GM23338 (cell line): ENCODE measurements around the gene CTNNAL1. TPM values are rescaled to one million over a fixed set of nuclear protein-coding genes. Genes with fewer than 3 reads are reported as not detected.
"Not testable (repeated sequence)": the region's sequence is repeated elsewhere in the genome, so short reads cannot be mapped to it uniquely, and the experiment has no call there.

Experiments
- ATAC-seq: fragments of 200-7000 bp; cut with Tn5 transposase; 3 replicates; pipeline ENCODE4 v1.9.1; 2020
- DNase-seq: peaks from one replicate; pipeline ENCODE4 v3.0.0-alpha.2; 2015; ENCODE audit warnings: low spot score
- H2AFZ ChIP-seq: fragments of 200-600 bp; sonication (generic); 2 replicates; pipeline ENCODE4 v1.8.0; 2016; ENCODE audit warnings: antibody characterized with exemption, mild to moderate bottlenecking, moderate library complexity
- H3F3A ChIP-seq: fragments of 200-600 bp; sonication (generic); replicated peaks from 2 replicates; pipeline ENCODE4 v1.8.0; 2017; ENCODE audit warnings: antibody characterized with exemption, mixed run types, low read depth
- H3K27ac ChIP-seq: fragments of 200-600 bp; sonication (generic); 2 replicates; pipeline ENCODE4 v1.6.1; 2016; ENCODE audit warnings: low read depth
- H3K27me3 ChIP-seq: fragments of 200-600 bp; sonication (generic); 2 replicates; pipeline ENCODE4 v1.8.0; 2016; ENCODE audit warnings: mild to moderate bottlenecking, mixed run types, moderate library complexity; ENCODE audit not compliant: insufficient read depth
- H3K36me3 ChIP-seq: fragments of 200-600 bp; sonication (generic); 2 replicates; pipeline ENCODE4 v1.8.0; 2016; ENCODE audit warnings: mild to moderate bottlenecking; ENCODE audit not compliant: insufficient read depth
- H3K4me1 ChIP-seq: fragments of 200-600 bp; sonication (generic); 2 replicates; pipeline ENCODE4 v1.8.0; 2016; ENCODE audit warnings: mild to moderate bottlenecking, moderate library complexity; ENCODE audit not compliant: insufficient read depth
- H3K4me2 ChIP-seq: fragments of 200-600 bp; sonication (generic); 2 replicates; pipeline ENCODE4 v1.7.1; 2017; ENCODE audit warnings: mixed run types
- H3K4me3 ChIP-seq: fragments of 200-600 bp; sonication (generic); 2 replicates; pipeline ENCODE4 v1.6.1; 2016; ENCODE audit warnings: mixed run types
- H3K79me2 ChIP-seq: fragments of 200-600 bp; sonication (generic); replicated peaks from 2 replicates; pipeline ENCODE4 v1.8.0; 2017; ENCODE audit warnings: mild to moderate bottlenecking; ENCODE audit not compliant: insufficient read depth
- H3K9me2 ChIP-seq: fragments of 200-600 bp; sonication (generic); 2 replicates; pipeline ENCODE4 v1.8.0; 2017; ENCODE audit not compliant: insufficient read depth
- H4K20me1 ChIP-seq: fragments of 200-600 bp; sonication (generic); replicated peaks from 2 replicates; pipeline ENCODE4 v1.8.0; 2017; ENCODE audit warnings: mild to moderate bottlenecking; ENCODE audit not compliant: insufficient read depth
- H3K27ac Mint-ChIP-seq: 2 replicates; pipeline ENCODE4 v1.8.0; 2020; ENCODE audit warnings: inconsistent platforms, mild to moderate bottlenecking, moderate library complexity, mixed read lengths
- H3K27me3 Mint-ChIP-seq: 3 replicates; pipeline ENCODE4 v1.8.0; 2022; ENCODE audit warnings: low read depth, mild to moderate bottlenecking, moderate library complexity, mixed read lengths, inconsistent platforms; ENCODE audit not compliant: insufficient read depth, poor library complexity
- H3K36me3 Mint-ChIP-seq: 3 replicates; pipeline ENCODE4 v1.8.0; 2021; ENCODE audit warnings: low read depth, mild to moderate bottlenecking, inconsistent platforms, moderate library complexity, mixed read lengths
- H3K4me1 Mint-ChIP-seq: 3 replicates; pipeline ENCODE4 v1.8.0; 2020; ENCODE audit warnings: mild to moderate bottlenecking, inconsistent platforms, mixed read lengths
- H3K4me3 Mint-ChIP-seq: 3 replicates; pipeline ENCODE4 v1.8.0; 2021; ENCODE audit warnings: moderate library complexity, mild to moderate bottlenecking, inconsistent platforms, mixed read lengths
- H3K9me3 Mint-ChIP-seq: 3 replicates; pipeline ENCODE4 v1.8.0; 2020; ENCODE audit warnings: moderate library complexity, mild to moderate bottlenecking, inconsistent platforms, mixed read lengths
- EZH2phosphoT487 ChIP-seq: fragments of 200-600 bp; sonication (generic); IDR thresholded peaks from one replicate; pipeline ENCODE4 v1.8.1; 2018; ENCODE audit warnings: antibody characterized with exemption; ENCODE audit not compliant: unreplicated experiment
- NANOG ChIP-seq: IDR thresholded peaks from 2 replicates; pipeline ENCODE4 v1.6.1; 2016; ENCODE audit warnings: antibody characterized with exemption, borderline replicate concordance
- POLR2AphosphoS5 ChIP-seq: IDR thresholded peaks from 2 replicates; pipeline ENCODE4 v1.6.1; 2016; ENCODE audit warnings: antibody characterized with exemption, low read depth
- ZNF331 ChIP-seq: fragments of 250-450 bp; sonication (Bioruptor Pico); IDR thresholded peaks from 2 replicates; pipeline ENCODE4 v1.5.0; 2020; ENCODE audit warnings: low read depth, mild to moderate bottlenecking, moderate library complexity
- polyA plus RNA-seq: library from polyadenylated mRNA; unstranded; fragments of >200 nt; fragmentation: Nextera tagmentation; extraction: Ambion mirVana; gene quantifications from 2 replicates; pipeline ENCODE4 v1.2.1, GENCODE V29; 2016
- total RNA-seq: library from RNA; depleted of rRNA; stranded (reverse); fragments of >200 nt; shearing (Covaris generic); gene quantifications from 2 replicates; pipeline ENCODE4 v1.2.3, GENCODE V29; 2014
- TF ChIP-seq, protein P1 (sequence below): fragments of 250-450 bp; sonication (Bioruptor Pico); IDR thresholded peaks from 2 replicates; pipeline ENCODE4 v1.5.0; 2020; ENCODE audit warnings: mild to moderate bottlenecking, moderate library complexity
- TF ChIP-seq, protein P2 (sequence below): IDR thresholded peaks from 2 replicates; pipeline ENCODE4 v1.6.1; 2016; ENCODE audit warnings: antibody characterized with exemption

Gene CTNNAL1
- total and polyA plus RNA-seq, 2 experiments from 2014 or later, result 63.0 to 211 TPM

DNA sequence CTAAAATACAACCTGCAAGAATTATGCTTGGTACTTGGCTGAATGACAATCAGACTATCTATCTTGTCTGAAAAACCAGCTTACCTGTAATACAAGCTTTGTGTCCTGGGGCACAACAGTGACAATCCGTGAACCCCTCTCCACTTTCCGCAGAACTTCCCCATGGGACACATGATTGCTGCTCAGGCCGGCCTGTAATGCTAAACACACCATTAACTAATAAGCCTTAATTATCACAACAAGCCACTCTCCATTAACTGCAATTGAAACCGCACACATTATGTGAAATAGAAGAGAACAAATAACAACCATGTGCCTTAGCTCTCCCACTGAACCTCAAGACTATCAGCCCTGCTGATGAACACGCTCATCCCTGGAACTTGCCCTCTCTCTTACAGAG is 113.1 kb downstream of the CTNNAL1 start (continued):
- TF ChIP-seq, protein P1, sequence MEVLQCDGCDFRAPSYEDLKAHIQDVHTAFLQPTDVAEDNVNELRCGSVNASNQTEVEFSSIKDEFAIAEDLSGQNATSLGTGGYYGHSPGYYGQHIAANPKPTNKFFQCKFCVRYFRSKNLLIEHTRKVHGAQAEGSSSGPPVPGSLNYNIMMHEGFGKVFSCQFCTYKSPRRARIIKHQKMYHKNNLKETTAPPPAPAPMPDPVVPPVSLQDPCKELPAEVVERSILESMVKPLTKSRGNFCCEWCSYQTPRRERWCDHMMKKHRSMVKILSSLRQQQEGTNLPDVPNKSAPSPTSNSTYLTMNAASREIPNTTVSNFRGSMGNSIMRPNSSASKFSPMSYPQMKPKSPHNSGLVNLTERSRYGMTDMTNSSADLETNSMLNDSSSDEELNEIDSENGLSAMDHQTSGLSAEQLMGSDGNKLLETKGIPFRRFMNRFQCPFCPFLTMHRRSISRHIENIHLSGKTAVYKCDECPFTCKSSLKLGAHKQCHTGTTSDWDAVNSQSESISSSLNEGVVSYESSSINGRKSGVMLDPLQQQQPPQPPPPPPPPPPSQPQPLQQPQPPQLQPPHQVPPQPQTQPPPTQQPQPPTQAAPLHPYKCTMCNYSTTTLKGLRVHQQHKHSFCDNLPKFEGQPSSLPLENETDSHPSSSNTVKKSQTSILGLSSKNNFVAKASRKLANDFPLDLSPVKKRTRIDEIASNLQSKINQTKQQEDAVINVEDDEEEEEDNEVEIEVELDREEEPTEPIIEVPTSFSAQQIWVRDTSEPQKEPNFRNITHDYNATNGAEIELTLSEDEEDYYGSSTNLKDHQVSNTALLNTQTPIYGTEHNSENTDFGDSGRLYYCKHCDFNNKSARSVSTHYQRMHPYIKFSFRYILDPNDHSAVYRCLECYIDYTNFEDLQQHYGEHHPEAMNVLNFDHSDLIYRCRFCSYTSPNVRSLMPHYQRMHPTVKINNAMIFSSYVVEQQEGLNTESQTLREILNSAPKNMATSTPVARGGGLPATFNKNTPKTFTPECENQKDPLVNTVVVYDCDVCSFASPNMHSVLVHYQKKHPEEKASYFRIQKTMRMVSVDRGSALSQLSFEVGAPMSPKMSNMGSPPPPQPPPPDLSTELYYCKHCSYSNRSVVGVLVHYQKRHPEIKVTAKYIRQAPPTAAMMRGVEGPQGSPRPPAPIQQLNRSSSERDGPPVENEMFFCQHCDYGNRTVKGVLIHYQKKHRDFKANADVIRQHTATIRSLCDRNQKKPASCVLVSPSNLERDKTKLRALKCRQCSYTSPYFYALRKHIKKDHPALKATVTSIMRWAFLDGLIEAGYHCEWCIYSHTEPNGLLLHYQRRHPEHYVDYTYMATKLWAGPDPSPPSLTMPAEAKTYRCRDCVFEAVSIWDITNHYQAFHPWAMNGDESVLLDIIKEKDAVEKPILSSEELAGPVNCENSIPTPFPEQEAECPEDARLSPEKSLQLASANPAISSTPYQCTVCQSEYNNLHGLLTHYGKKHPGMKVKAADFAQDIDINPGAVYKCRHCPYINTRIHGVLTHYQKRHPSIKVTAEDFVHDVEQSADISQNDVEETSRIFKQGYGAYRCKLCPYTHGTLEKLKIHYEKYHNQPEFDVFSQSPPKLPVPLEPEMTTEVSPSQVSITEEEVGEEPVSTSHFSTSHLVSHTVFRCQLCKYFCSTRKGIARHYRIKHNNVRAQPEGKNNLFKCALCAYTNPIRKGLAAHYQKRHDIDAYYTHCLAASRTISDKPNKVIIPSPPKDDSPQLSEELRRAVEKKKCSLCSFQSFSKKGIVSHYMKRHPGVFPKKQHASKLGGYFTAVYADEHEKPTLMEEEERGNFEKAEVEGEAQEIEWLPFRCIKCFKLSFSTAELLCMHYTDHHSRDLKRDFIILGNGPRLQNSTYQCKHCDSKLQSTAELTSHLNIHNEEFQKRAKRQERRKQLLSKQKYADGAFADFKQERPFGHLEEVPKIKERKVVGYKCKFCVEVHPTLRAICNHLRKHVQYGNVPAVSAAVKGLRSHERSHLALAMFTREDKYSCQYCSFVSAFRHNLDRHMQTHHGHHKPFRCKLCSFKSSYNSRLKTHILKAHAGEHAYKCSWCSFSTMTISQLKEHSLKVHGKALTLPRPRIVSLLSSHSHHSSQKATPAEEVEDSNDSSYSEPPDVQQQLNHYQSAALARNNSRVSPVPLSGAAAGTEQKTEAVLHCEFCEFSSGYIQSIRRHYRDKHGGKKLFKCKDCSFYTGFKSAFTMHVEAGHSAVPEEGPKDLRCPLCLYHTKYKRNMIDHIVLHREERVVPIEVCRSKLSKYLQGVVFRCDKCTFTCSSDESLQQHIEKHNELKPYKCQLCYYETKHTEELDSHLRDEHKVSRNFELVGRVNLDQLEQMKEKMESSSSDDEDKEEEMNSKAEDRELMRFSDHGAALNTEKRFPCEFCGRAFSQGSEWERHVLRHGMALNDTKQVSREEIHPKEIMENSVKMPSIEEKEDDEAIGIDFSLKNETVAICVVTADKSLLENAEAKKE, result no peak
- TF ChIP-seq POLR2AphosphoS5 (no peak), NANOG (no peak), ZNF331 (CRISPR knock-in tag) (no peak), EZH2phosphoT487 (no peak)
- TF ChIP-seq, protein P2, sequence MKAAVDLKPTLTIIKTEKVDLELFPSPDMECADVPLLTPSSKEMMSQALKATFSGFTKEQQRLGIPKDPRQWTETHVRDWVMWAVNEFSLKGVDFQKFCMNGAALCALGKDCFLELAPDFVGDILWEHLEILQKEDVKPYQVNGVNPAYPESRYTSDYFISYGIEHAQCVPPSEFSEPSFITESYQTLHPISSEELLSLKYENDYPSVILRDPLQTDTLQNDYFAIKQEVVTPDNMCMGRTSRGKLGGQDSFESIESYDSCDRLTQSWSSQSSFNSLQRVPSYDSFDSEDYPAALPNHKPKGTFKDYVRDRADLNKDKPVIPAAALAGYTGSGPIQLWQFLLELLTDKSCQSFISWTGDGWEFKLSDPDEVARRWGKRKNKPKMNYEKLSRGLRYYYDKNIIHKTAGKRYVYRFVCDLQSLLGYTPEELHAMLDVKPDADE, result no peak

DNA sequence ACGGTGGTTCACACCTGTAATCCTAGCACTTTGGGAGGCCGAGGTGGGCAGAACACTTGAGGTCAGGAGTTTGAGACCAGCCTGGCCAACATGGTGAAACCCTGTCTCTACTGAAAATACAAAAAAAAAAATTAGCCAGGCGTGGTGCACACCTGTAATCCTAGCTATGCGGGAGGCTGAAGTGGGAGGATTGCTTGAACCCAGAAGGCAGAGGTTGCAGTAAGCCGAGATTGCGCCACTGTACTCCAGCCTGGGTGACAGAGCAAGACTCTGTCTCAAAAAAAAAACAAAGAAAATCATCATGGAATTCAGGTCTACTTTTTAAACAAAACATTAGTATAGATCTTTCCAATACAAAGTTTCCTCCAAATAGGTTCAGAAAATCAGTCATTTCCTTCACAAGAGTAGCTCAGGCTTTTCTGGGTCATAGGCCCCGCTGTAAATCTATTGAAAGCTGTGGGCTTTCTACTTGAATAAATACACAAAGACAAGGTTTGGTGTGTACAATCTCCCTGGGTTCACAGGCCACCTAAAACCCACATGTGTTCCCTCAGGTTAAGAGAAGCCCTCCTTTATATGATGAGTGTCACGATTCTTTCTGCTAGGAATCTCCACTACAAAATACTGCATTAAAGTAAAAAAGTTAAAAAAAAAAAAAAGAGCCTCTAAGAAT is 114.1 kb downstream of the CTNNAL1 start:
- not testable (repeated sequence) for H3K27ac ChIP-seq, H3K27me3 ChIP-seq, H3K27me3 Mint-ChIP-seq, ATAC-seq, H3F3A ChIP-seq, H2AFZ ChIP-seq, H4K20me1 ChIP-seq, H3K4me2 ChIP-seq, H3K9me3 Mint-ChIP-seq, DNase-seq, H3K4me3 ChIP-seq, H3K4me1 Mint-ChIP-seq, H3K4me3 Mint-ChIP-seq, H3K79me2 ChIP-seq, H3K9me2 ChIP-seq, H3K4me1 ChIP-seq, H3K27ac Mint-ChIP-seq
- peaks cover 63% of the 10 kb centered on the region for H3K36me3 Mint-ChIP-seq
- peaks cover 50% of the 10 kb centered on the region for H3K36me3 ChIP-seq
